SU-DHL-6 (cell line): Measurements from ENCODE around the gene SPECC1.

Experiments used
- H2AFZ ChIP-seq: fragments of 200-600 bp; sonication (generic); 2 replicates; pipeline ENCODE4 v1.6.1; 2014; ENCODE audit warnings: low read depth, mild to moderate bottlenecking, moderate library complexity, mixed read lengths, antibody characterized with exemption, low read length; ENCODE audit not compliant: severe bottlenecking
- H3F3A ChIP-seq: fragments of 200-600 bp; shearing (Covaris generic); 2 replicates; pipeline ENCODE4 v1.6.0; 2016; ENCODE audit warnings: antibody characterized with exemption, mild to moderate bottlenecking; ENCODE audit not compliant: insufficient read depth
- H3K27ac ChIP-seq: fragments of 200-600 bp; sonication (generic); 2 replicates; pipeline ENCODE4 v1.5.1; 2016; ENCODE audit warnings: low read depth, mild to moderate bottlenecking, low read length, moderate library complexity, mixed read lengths
- H3K27me3 ChIP-seq: fragments of 200-600 bp; sonication (generic), shearing (Covaris generic); 2 replicates; pipeline ENCODE4 v1.6.0; 2014; ENCODE audit warnings: mild to moderate bottlenecking, low read length
- H3K36me3 ChIP-seq: fragments of 200-600 bp; sonication (generic); 2 replicates; pipeline ENCODE4 v1.6.1; 2014; ENCODE audit warnings: mild to moderate bottlenecking, low read length, mixed read lengths
- H3K4me2 ChIP-seq: fragments of 300-600, 200-600 bp; shearing (Covaris generic), sonication (generic); 2 replicates; pipeline ENCODE4 v1.6.0; 2014; ENCODE audit warnings: low read length, low read depth, mild to moderate bottlenecking; ENCODE audit not compliant: poor library complexity, severe bottlenecking
- H3K4me3 ChIP-seq: fragments of 200-600 bp; sonication (generic); 2 replicates; pipeline ENCODE4 v1.5.1; 2014; ENCODE audit warnings: antibody characterized with exemption, low read length, mild to moderate bottlenecking, mixed read lengths; ENCODE audit not compliant: insufficient read depth, poor library complexity, severe bottlenecking
- H3K79me2 ChIP-seq: fragments of 200-600 bp; sonication (generic); 2 replicates; pipeline ENCODE4 v1.6.1; 2014; ENCODE audit warnings: mild to moderate bottlenecking, low read length, moderate library complexity; ENCODE audit not compliant: insufficient read depth
- H3K9ac ChIP-seq: fragments of 200-600 bp; sonication (generic); 2 replicates; pipeline ENCODE4 v1.7.0; 2014; ENCODE audit warnings: mild to moderate bottlenecking, low read length
- H3K9me2 ChIP-seq: fragments of 200-600 bp; sonication (generic); replicated peaks from 2 replicates; pipeline ENCODE4 v1.6.1; 2014; ENCODE audit warnings: low read length; ENCODE audit not compliant: insufficient read depth
- H3K9me3 ChIP-seq: fragments of 200-600 bp; sonication (generic); 2 replicates; pipeline ENCODE4 v1.6.1; 2014; ENCODE audit warnings: low read length, mixed read lengths; ENCODE audit not compliant: insufficient read depth
- H4K20me1 ChIP-seq: fragments of 200-600 bp; sonication (generic); 2 replicates; pipeline ENCODE4 v1.6.1; 2014; ENCODE audit warnings: low read depth, mild to moderate bottlenecking, antibody characterized with exemption, low read length, moderate library complexity, mixed read lengths
- CTCF ChIP-seq: fragments of 200-600 bp; sonication (generic); IDR thresholded peaks from one replicate; pipeline ENCODE4 v1.5.1; 2017; ENCODE audit warnings: antibody characterized with exemption, mild to moderate bottlenecking, low read length, moderate library complexity; ENCODE audit not compliant: insufficient read depth, poor library complexity, severe bottlenecking
- EZH2phosphoT487 ChIP-seq: fragments of 200-600 bp; sonication (generic), shearing (Covaris generic); conservative IDR thresholded peaks from 2 replicates; pipeline ENCODE4 v1.6.1; 2018; ENCODE audit warnings: mild to moderate bottlenecking, antibody characterized with exemption, low read length, moderate library complexity, mixed read lengths

Gene SPECC1

GRCh38 chr17:20200016-20200795 lies 191.0 kb downstream of the SPECC1 start:
- Histone ChIP-seq H3K4me3 (no peak overlapping the region), H3K36me3 (no peaks in the 10 kb centered on the region), H3K9me2 (no peaks in the 10 kb centered on the region), H3K9ac (no peak overlapping the region), H3K27me3 (no peaks in the 10 kb centered on the region), H3K4me2 (no peak overlapping the region), H3K79me2 (no peaks in the 10 kb centered on the region), H3F3A (no peaks in the 10 kb centered on the region), H4K20me1 (no peaks in the 10 kb centered on the region), H3K9me3 (peaks cover 8% of the 10 kb centered on the region; the same call in 1 of the 2 replicates), H3K27ac (no peak overlapping the region), H2AFZ (no peak overlapping the region)
- TF ChIP-seq EZH2phosphoT487 = no peak

- no peaks in the 10 kb centered on the region for H3K36me3 ChIP-seq
Measured at GRCh38 chr17:20200865-20201458, 191.8 kb downstream of the SPECC1 start.

GRCh38 chr17:20202141-20202621 lies 193.0 kb downstream of the SPECC1 start:
- TF ChIP-seq EZH2phosphoT487 = no peak
- TF ChIP-seq CTCF = no peak
- H3K27me3 ChIP-seq = no peaks in the 10 kb centered on the region
- no peak overlapping the region for H3K9ac ChIP-seq
- no peaks in the 10 kb centered on the region for H3F3A ChIP-seq
- no peak overlapping the region for H2AFZ ChIP-seq
- no peak overlapping the region for H3K4me2 ChIP-seq
- no peaks in the 10 kb centered on the region for H3K9me3 ChIP-seq
- H3K4me3 ChIP-seq = no peak overlapping the region
- no peaks in the 10 kb centered on the region for H3K36me3 ChIP-seq
- no peaks in the 10 kb centered on the region for H4K20me1 ChIP-seq
- H3K79me2 ChIP-seq = no peaks in the 10 kb centered on the region
- no peak overlapping the region for H3K27ac ChIP-seq
- H3K9me2 ChIP-seq = no peaks in the 10 kb centered on the region

More at GRCh38 chr17:20200865-20201458, 191.8 kb downstream of the SPECC1 start:
- Histone ChIP-seq H3K4me3 (no peak overlapping the region), H3K9me3 (peaks cover 5% of the 10 kb centered on the region; the same call in 1 of the 2 replicates), H4K20me1 (no peaks in the 10 kb centered on the region), H3K79me2 (no peaks in the 10 kb centered on the region), H3K27ac (no peak overlapping the region), H3K9ac (no peak overlapping the region), H3K27me3 (no peaks in the 10 kb centered on the region), H3K4me2 (no peak overlapping the region), H3F3A (no peaks in the 10 kb centered on the region), H2AFZ (no peak overlapping the region), H3K9me2 (no peaks in the 10 kb centered on the region)
- TF ChIP-seq CTCF = no peak
- TF ChIP-seq EZH2phosphoT487 = no peak

- H3K79me2 ChIP-seq = no peaks in the 10 kb centered on the region
- no peak overlapping the region for H3K9ac ChIP-seq
- no peak overlapping the region for H3K27ac ChIP-seq
- H3K4me3 ChIP-seq = no peak overlapping the region
- H3F3A ChIP-seq = no peaks in the 10 kb centered on the region
- H3K36me3 ChIP-seq = no peaks in the 10 kb centered on the region
- H3K4me2 ChIP-seq = no peak overlapping the region
- H3K27me3 ChIP-seq = no peaks in the 10 kb centered on the region
- TF ChIP-seq EZH2phosphoT487 (no peak), CTCF (no peak)
- no peaks in the 10 kb centered on the region for H3K9me2 ChIP-seq
- no peak overlapping the region for H2AFZ ChIP-seq
- H3K9me3 ChIP-seq = no peaks in the 10 kb centered on the region
- no peaks in the 10 kb centered on the region for H4K20me1 ChIP-seq
Measured at GRCh38 chr17:20203018-20203417, 193.9 kb downstream of the SPECC1 start.
